Measurements from ENCODE around the gene CCDC196. TPM values are rescaled to one million over a fixed set of nuclear protein-coding genes. Genes with fewer than 3 reads are reported as not detected.
A peak's percentile ranks its signal among the peaks of the same experiment; 100 is the strongest.

The CCDC196 gene
- total RNA-seq, 1 experiment from 2014 or later = not detected

- H3K4me1 Mint-ChIP-seq (ENCODE audit: low read depth, unreplicated experiment) = peaks cover 9% of the 10 kb centered on the region
- DNase-seq = no peak
- TF ChIP-seq CTCF (IDR thresholded peaks at IDR 0.05; ENCODE audit: insufficient read depth in 1 of 2, low read depth in 1 of 2, low read length in 1 of 2, severe bottlenecking in 1 of 2, unreplicated experiment in 1 of 2) = no peak
- peaks cover 12% of the 10 kb centered on the region for H3K27me3 Mint-ChIP-seq (ENCODE audit: insufficient read depth, unreplicated experiment)
- no peaks in the 10 kb centered on the region for H3K27me3 ChIP-seq (replicated peaks; ENCODE audit: control insufficient read depth, insufficient read depth, low read length)
- ChIA-PET POLR2A (no interaction called here), CTCF (interaction anchor here (0.9 to 1.1 kb wide), 2 partner anchors 12 to 117 kb away, joined by 3 read pairs; no protein-coding TSS in a partner anchor)
- no peaks in the 10 kb centered on the region for H3K36me3 ChIP-seq (ENCODE audit: control insufficient read depth, insufficient read depth, low read length)
- H3K36me3 Mint-ChIP-seq (ENCODE audit: insufficient read depth, unreplicated experiment) = no peaks in the 10 kb centered on the region
- BruUV-seq (replicated peaks) = TSS peak; percentile 58
- H3K9me3 Mint-ChIP-seq (ENCODE audit: unreplicated experiment) = no peaks in the 10 kb centered on the region
- peak overlapping the region; percentile 64 for H3K4me3 ChIP-seq (ENCODE audit: low read depth, low read length)
- no peaks in the 10 kb centered on the region for H3K4me1 ChIP-seq
- H3K9me3 ChIP-seq = no peaks in the 10 kb centered on the region
- intact Hi-C loops (cut with micrococcal nuclease; ENCODE audit: unreplicated experiment) = loop anchor here (5.0 kb wide), 1 partner anchor 150 kb away; no protein-coding TSS in a partner anchor
- peak overlapping the region; percentile 92 for H3K4me3 Mint-ChIP-seq (ENCODE audit: unreplicated experiment)
- H3K27ac Mint-ChIP-seq (ENCODE audit: unreplicated experiment) = peak overlapping the region; percentile 64
These were observed 21.1 kb downstream of the CCDC196 start for GRCh38 chr14:66507181-66507721.

GRCh38 chr14:66507722-66508546 is 21.8 kb downstream of the CCDC196 start, which contains the start of gene GPHN:
Gene GPHN, plus strand, starts transcription at chr14:66508147.
- no peaks in the 10 kb centered on the region for H3K27me3 ChIP-seq (replicated peaks; ENCODE audit: control insufficient read depth, insufficient read depth, low read length)
- peak within 1 kb of the TSS; percentile 92 for H3K4me3 Mint-ChIP-seq (ENCODE audit: unreplicated experiment)
- H3K9me3 ChIP-seq = no peaks in the 10 kb centered on the region
- peak within 1 kb of the TSS; percentile 64 for H3K4me3 ChIP-seq (ENCODE audit: low read depth, low read length)
- CTCF ChIA-PET = interaction anchor here (0.6 to 1.1 kb wide), 5 partner anchors 13 to 272 kb away, joined by 3 to 5 read pairs (median 3); no protein-coding TSS in a partner anchor
- H3K27me3 Mint-ChIP-seq (ENCODE audit: insufficient read depth, unreplicated experiment) = peaks cover 12% of the 10 kb centered on the region
- DNase-seq = peak; percentile 94 to 95
- H3K36me3 Mint-ChIP-seq (ENCODE audit: insufficient read depth, unreplicated experiment) = no peaks in the 10 kb centered on the region
- H3K27ac Mint-ChIP-seq (ENCODE audit: unreplicated experiment) = peak within 1 kb of the TSS; percentile 64
- BruUV-seq (replicated peaks) = no TSS peak
- intact Hi-C loops (cut with micrococcal nuclease; ENCODE audit: unreplicated experiment) = loop anchor here (5.0 kb wide), 1 partner anchor 151 kb away; no protein-coding TSS in a partner anchor
- peak in 1 of 2 experiments; percentile 34 for TF ChIP-seq CTCF (IDR thresholded peaks at IDR 0.05; ENCODE audit: insufficient read depth in 1 of 2, low read depth in 1 of 2, low read length in 1 of 2, severe bottlenecking in 1 of 2, unreplicated experiment in 1 of 2)
- peaks cover 9% of the 10 kb centered on the region for H3K4me1 Mint-ChIP-seq (ENCODE audit: low read depth, unreplicated experiment)
- no peaks in the 10 kb centered on the region for H3K36me3 ChIP-seq (ENCODE audit: control insufficient read depth, insufficient read depth, low read length)
- H3K4me1 ChIP-seq = no peaks in the 10 kb centered on the region
- POLR2A ChIA-PET = interaction anchor here (0.6 kb wide), 3 partner anchors 11 to 84 kb away, joined by 3 to 4 read pairs (median 3); no protein-coding TSS in a partner anchor
- H3K9me3 Mint-ChIP-seq (ENCODE audit: unreplicated experiment) = no peaks in the 10 kb centered on the region

GRCh38 chr14:66508547-66508845 is 22.3 kb downstream of the CCDC196 start:
- peak overlapping the region; percentile 92 for H3K4me3 Mint-ChIP-seq (ENCODE audit: unreplicated experiment)
- H3K9me3 Mint-ChIP-seq (ENCODE audit: unreplicated experiment) = no peaks in the 10 kb centered on the region
- Histone ChIP-seq H3K4me1 (no peaks in the 10 kb centered on the region), H3K36me3 (ENCODE audit: control insufficient read depth, insufficient read depth, low read length) (no peaks in the 10 kb centered on the region), H3K4me3 (ENCODE audit: low read depth, low read length) (peak overlapping the region; percentile 64), H3K9me3 (no peaks in the 10 kb centered on the region), H3K27me3 (replicated peaks; ENCODE audit: control insufficient read depth, insufficient read depth, low read length) (no peaks in the 10 kb centered on the region)
- peaks cover 9% of the 10 kb centered on the region for H3K4me1 Mint-ChIP-seq (ENCODE audit: low read depth, unreplicated experiment)
- no peaks in the 10 kb centered on the region for H3K36me3 Mint-ChIP-seq (ENCODE audit: insufficient read depth, unreplicated experiment)
- H3K27ac Mint-ChIP-seq (ENCODE audit: unreplicated experiment) = peak overlapping the region; percentile 64
- BruUV-seq (replicated peaks) = no TSS peak
- TF ChIP-seq CTCF (IDR thresholded peaks at IDR 0.05; ENCODE audit: insufficient read depth in 1 of 2, low read depth in 1 of 2, low read length in 1 of 2, severe bottlenecking in 1 of 2, unreplicated experiment in 1 of 2) = no peak
- DNase-seq = no peak
- peaks cover 14% of the 10 kb centered on the region for H3K27me3 Mint-ChIP-seq (ENCODE audit: insufficient read depth, unreplicated experiment)
- intact Hi-C loops (cut with micrococcal nuclease; ENCODE audit: unreplicated experiment) = loop anchor here (5.0 kb wide), 1 partner anchor 151 kb away; no protein-coding TSS in a partner anchor
- ChIA-PET CTCF (interaction anchor here (0.6 to 1.1 kb wide), 5 partner anchors 13 to 272 kb away, joined by 3 to 5 read pairs (median 3); no protein-coding TSS in a partner anchor), POLR2A (interaction anchor here (0.6 kb wide), 2 partner anchors 10 to 37 kb away, joined by 3 read pairs; no protein-coding TSS in a partner anchor)
